ENCODE data around the gene PTAFR.

PTAFR gene

DNA sequence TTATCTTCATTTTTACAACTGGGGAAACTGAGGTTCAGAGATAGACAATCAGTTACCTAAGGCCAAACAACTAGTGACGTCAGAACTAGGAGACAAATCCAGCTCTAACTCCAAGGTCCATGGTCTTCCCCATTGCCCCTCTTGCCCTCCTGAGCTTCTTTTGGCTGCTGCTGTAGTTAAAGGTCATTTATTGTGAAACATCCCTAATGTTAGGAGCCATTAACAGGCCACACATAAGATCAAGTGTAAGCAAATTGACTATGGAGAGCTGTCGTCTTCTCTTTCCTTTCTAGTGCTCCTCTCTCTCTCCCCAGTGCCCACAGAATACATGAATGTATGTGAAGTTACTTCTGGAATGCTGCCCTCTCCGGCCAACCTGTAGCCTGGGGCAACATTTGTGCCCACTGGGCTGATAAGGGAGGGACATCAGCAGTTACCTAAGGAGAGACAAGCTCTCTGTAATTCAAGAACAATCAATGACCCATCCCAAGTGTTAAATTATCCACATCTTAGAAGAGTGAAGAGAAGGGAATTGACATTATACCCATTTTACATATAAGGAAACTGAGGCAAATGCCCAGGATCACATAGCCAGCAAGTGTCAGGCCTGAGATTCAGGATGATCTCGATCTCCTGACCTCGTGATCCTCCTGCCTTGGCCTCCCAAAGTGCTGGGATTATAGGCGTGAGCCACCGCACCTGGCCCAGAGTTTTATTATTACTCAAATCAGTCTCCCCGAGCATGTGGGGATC is 40.1 kb downstream of the PTAFR start:
- no peak overlapping the region for H3K4me3 ChIP-seq (ENCODE audit: low read depth, low read length)
- TF ChIP-seq, protein P1, sequence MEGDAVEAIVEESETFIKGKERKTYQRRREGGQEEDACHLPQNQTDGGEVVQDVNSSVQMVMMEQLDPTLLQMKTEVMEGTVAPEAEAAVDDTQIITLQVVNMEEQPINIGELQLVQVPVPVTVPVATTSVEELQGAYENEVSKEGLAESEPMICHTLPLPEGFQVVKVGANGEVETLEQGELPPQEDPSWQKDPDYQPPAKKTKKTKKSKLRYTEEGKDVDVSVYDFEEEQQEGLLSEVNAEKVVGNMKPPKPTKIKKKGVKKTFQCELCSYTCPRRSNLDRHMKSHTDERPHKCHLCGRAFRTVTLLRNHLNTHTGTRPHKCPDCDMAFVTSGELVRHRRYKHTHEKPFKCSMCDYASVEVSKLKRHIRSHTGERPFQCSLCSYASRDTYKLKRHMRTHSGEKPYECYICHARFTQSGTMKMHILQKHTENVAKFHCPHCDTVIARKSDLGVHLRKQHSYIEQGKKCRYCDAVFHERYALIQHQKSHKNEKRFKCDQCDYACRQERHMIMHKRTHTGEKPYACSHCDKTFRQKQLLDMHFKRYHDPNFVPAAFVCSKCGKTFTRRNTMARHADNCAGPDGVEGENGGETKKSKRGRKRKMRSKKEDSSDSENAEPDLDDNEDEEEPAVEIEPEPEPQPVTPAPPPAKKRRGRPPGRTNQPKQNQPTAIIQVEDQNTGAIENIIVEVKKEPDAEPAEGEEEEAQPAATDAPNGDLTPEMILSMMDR (IDR thresholded peaks at IDR 0.05; ENCODE audit: control insufficient read depth, extremely low read depth, insufficient read depth) = no peak
- DNase-seq (ENCODE audit: low read depth) = no peak

DNA sequence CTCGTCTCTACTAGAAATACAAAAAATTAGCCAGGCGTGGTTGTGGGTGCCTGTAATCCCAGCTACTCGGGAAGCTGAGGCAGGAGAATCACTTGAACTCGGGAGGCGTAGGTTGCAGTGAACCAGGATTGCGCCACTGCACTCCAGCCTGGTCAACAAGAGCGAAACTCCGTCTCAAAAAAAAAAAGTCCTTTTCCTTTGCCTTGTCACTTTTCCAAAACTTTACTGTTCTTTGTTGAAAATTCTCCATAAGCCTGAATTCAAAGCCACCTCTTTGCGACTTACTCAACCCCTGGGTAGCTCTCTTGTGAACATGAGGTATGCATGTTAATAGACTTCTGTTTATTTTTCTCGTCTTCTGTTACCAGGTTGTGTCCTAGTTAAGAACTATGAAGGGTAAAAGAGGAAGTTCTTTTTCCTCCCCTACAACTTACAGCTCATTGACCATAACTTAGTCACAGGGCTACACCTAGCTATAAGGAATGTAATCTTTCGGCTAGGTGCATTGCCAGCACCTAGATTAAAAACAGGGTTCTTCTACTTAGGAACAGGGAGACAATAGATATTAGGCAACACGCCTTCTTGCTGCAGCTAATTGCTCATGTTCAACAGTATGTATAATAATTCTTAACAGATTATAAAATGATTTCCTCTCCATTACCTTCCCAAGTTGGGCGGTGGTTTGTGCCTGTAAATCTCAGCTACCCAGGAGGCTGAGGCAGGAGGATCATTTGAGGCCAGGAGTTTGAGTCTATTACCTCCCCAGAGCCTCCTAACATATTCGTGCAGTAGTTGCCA is 40.9 kb downstream of the PTAFR start:
- TF ChIP-seq, protein P1 (IDR thresholded peaks at IDR 0.05; ENCODE audit: control insufficient read depth, extremely low read depth, insufficient read depth) = no peak
- no peak overlapping the region for H3K4me3 ChIP-seq (ENCODE audit: low read depth, low read length)
- DNase-seq (ENCODE audit: low read depth) = no peak

DNA sequence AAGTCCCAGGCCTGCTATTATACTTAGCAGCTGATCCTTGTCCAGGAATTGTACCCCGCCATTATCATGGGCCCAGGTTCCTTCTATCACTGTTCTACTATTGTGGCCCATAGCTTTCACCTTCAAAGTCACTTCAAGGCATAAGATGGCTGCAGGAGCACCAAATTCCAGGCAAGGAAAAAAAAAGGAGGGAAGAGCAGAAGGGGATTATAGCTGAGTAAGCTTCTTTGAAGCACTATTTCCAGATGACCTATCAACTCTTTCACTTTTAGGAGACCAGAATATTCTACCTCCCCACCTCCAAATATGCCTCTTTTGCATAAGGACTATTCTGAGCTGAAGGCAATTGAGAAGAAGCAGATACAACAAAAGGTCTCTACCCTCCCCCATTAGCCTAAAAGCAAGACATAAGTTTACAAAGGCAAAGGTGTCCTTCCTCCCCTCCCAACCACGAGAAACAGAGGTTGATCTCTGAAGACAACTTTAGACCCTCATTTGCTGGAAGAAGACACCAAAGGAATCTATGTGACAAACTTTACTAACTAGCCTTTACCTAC is 41.8 kb downstream of the PTAFR start:
- DNase-seq (ENCODE audit: low read depth) = no peak
- no peak overlapping the region for H3K4me3 ChIP-seq (ENCODE audit: low read depth, low read length)

DNA sequence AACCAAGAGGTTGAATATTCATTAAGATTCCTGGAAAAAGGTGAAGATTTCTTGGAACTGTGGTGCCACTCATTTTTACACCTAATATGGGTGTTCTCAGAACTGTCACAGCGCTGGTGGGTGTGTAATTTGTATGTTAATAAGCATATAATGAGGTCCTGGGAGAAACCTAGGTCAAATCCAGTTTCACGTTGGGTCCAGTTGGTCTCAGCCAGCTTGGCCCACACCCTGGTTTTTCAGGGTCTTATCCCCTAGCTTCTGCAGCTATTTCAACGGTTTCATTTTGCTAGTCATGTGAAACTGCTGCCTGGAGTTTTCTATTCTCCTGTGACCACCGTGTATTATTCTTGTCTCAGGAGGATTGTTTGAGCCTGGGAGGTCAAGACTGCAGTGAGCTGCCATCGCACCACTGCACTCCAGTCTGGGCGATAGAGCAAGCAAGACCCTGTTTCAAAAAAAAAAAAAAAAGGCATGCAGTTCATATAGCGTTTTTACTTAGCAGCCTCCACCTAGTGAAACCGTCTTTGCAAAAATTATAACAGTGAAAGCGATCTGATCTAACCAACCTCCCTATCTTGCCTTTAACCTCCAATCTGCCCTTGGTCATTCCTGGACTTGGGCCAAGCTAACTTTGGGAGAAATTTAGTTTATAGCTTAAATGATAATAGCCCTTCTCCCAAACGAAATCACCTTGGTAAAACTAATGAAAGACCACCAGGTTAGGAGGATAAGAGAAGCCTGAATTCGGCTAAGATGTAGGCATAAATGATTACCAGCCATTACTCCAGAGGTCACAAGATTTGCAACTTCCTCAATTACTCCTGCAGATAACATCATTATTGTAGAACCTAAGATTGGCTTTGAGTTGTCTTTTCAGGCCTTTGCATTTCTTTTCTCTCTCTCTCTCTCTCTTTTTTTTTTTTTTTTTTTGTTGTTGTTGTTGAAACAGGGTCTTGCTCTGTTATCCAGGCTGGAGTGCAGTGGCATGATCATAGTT is 44.0 kb downstream of the PTAFR start:
- TF ChIP-seq, protein P1 (IDR thresholded peaks at IDR 0.05; ENCODE audit: control insufficient read depth, extremely low read depth, insufficient read depth) = no peak
- no peak for DNase-seq (ENCODE audit: low read depth)
- no peak overlapping the region for H3K4me3 ChIP-seq (ENCODE audit: low read depth, low read length)

More for the DNA sequence above, 41.8 kb downstream of the PTAFR start:
- TF ChIP-seq, protein P1 (IDR thresholded peaks at IDR 0.05; ENCODE audit: control insufficient read depth, extremely low read depth, insufficient read depth) = no peak

DNA sequence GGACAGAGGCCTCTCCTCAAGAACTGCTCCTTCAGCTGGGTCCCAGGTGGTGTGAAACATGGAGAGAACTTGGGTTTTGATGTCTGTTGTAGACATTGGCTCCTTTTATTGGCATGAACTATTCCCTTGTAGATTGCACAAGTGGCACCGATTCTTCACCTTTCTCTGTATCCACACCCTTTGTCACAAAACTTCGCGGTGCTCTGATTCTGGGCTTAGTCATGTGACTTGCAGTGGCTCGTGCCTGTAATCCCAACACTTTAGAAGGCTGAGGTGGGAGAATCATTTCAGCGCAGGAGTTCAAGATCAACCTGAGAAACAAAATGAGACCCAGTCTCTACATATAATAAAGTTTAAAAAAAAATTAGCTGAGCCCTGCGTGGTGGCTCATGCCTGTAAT is 45.6 kb downstream of the PTAFR start:
- no peak overlapping the region for H3K4me3 ChIP-seq (ENCODE audit: low read depth, low read length)
- TF ChIP-seq, protein P1 (IDR thresholded peaks at IDR 0.05; ENCODE audit: control insufficient read depth, extremely low read depth, insufficient read depth) = no peak
- no peak for DNase-seq (ENCODE audit: low read depth)

DNA sequence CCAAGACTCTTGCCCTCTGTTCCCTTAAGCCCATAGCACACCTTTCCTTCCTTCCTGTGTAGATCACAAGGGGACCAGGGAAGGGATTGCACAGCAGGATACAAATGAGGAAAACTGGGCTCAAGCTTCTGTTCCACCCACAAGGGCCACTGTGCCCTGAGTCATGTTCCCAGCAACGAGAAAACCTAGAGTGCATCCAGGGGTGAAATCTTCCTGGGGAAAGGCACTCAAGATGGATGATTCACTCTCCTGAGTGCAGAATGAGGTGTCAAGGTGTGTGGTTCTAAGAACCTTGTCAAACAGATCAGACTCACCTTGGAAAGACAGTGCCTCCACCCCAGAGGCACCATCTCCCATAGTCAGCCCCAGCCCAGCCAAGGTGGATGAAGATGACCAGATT is 47.3 kb downstream of the PTAFR start:
- DNase-seq (ENCODE audit: low read depth) = no peak
- TF ChIP-seq, protein P1 (IDR thresholded peaks at IDR 0.05; ENCODE audit: control insufficient read depth, extremely low read depth, insufficient read depth) = no peak
- H3K4me3 ChIP-seq (ENCODE audit: low read depth, low read length) = no peak overlapping the region
